GM21717 (cell line): ENCODE measurements around the gene HP1BP3.

Experiments
- ATAC-seq: cut with Tn5 transposase; IDR thresholded peaks from one replicate; pipeline ENCODE4 v1.9.1; 2021; ENCODE audit warnings: mild to moderate bottlenecking, moderate library complexity; ENCODE audit not compliant: unreplicated experiment

HP1BP3 gene

GRCh38 chr1:20715406-20715805 lies 71.7 kb downstream of the HP1BP3 start:
- no peak for ATAC-seq

GRCh38 chr1:20713440-20713839 lies 73.7 kb downstream of the HP1BP3 start:
- no peak for ATAC-seq

- ATAC-seq = no peak
Measured at GRCh38 chr1:20712215-20712577, 74.9 kb downstream of the HP1BP3 start.

- ATAC-seq = no peak
Measured at GRCh38 chr1:20711285-20712214, 75.6 kb downstream of the HP1BP3 start.

- ATAC-seq = no peak
Measured at GRCh38 chr1:20710469-20711284, 76.4 kb downstream of the HP1BP3 start.

GRCh38 chr1:20709868-20710267 lies 77.2 kb downstream of the HP1BP3 start:
- ATAC-seq = no peak

- ATAC-seq = no peak
Measured at GRCh38 chr1:20708891-20709290, 78.2 kb downstream of the HP1BP3 start.

GRCh38 chr1:20708057-20708456 lies 79.0 kb downstream of the HP1BP3 start:
- no peak for ATAC-seq

- no peak for ATAC-seq
Measured at GRCh38 chr1:20706841-20707240, 80.3 kb downstream of the HP1BP3 start.

- no peak for ATAC-seq
Measured at GRCh38 chr1:20705203-20705755, 81.8 kb downstream of the HP1BP3 start.

- no peak for ATAC-seq
Measured at GRCh38 chr1:20704390-20705202, 82.5 kb downstream of the HP1BP3 start.

GRCh38 chr1:20703124-20703756 lies 83.9 kb downstream of the HP1BP3 start:
- ATAC-seq = no peak

- no peak for ATAC-seq
Measured at GRCh38 chr1:20702416-20702815, 84.7 kb downstream of the HP1BP3 start.

- no peak for ATAC-seq
Measured at GRCh38 chr1:20701847-20702246, 85.3 kb downstream of the HP1BP3 start.

GRCh38 chr1:20701446-20701845 lies 85.7 kb downstream of the HP1BP3 start:
- no peak for ATAC-seq

GRCh38 chr1:20700636-20701215 lies 86.4 kb downstream of the HP1BP3 start:
- no peak for ATAC-seq

GRCh38 chr1:20699558-20699957 lies 87.5 kb downstream of the HP1BP3 start:
- ATAC-seq = no peak

- ATAC-seq = no peak
Measured at GRCh38 chr1:20698195-20698910, 88.8 kb downstream of the HP1BP3 start.

- no peak for ATAC-seq
Measured at GRCh38 chr1:20697563-20697962, 89.5 kb downstream of the HP1BP3 start.
